Neural progenitor cell (in vitro differentiated cells): ENCODE measurements around the gene LRRC72. TPM values are rescaled to one million over a fixed set of nuclear protein-coding genes. Genes with fewer than 3 reads are reported as not detected.

ENCODE experiments used
- DNase-seq: peaks from one replicate; pipeline ENCODE4 v3.0.0-alpha.2; 2016; ENCODE audit warnings: low spot score
- H2AFZ ChIP-seq: fragments of 200-600 bp; sonication (generic); replicated peaks from 2 replicates; pipeline ENCODE4 v1.6.1; 2016; ENCODE audit warnings: antibody characterized with exemption
- H3F3A ChIP-seq: fragments of 200-600 bp; sonication (generic); 2 replicates; pipeline ENCODE4 v1.6.1; 2016; ENCODE audit warnings: antibody characterized with exemption, low read depth
- H3K27ac ChIP-seq: fragments of 200-600 bp; sonication (generic); 2 replicates; pipeline ENCODE4 v1.5.1; 2016; ENCODE audit warnings: mild to moderate bottlenecking
- H3K27me3 ChIP-seq: fragments of 200-600 bp; sonication (generic); 2 replicates; pipeline ENCODE4 v1.6.1; 2016; ENCODE audit warnings: mild to moderate bottlenecking, moderate library complexity
- H3K36me3 ChIP-seq: fragments of 200-600 bp; sonication (generic); 2 replicates; pipeline ENCODE4 v1.5.1; 2016
- H3K4me1 ChIP-seq: fragments of 200-600 bp; sonication (generic); 2 replicates; pipeline ENCODE4 v1.6.1; 2016; ENCODE audit warnings: mixed run types
- H3K4me2 ChIP-seq: fragments of 200-600 bp; sonication (generic); 2 replicates; pipeline ENCODE4 v1.6.1; 2016
- H3K4me3 ChIP-seq: fragments of 200-600 bp; sonication (generic); 2 replicates; pipeline ENCODE4 v1.5.1; 2016
- H3K79me2 ChIP-seq: fragments of 200-600 bp; sonication (generic); 2 replicates; pipeline ENCODE4 v1.6.1; 2016; ENCODE audit warnings: low read depth
- H3K9ac ChIP-seq: fragments of 200-600 bp; sonication (generic); 2 replicates; pipeline ENCODE4 v1.6.1; 2016
- H3K9me3 ChIP-seq: fragments of 200-600 bp; sonication (generic); 2 replicates; pipeline ENCODE4 v1.5.1; 2016; ENCODE audit warnings: low read depth
- H4K20me1 ChIP-seq: fragments of 200-600 bp; sonication (generic); 2 replicates; pipeline ENCODE4 v1.6.1; 2016; ENCODE audit warnings: low read depth
- H3K27ac Mint-ChIP-seq: 3 replicates; pipeline ENCODE4 v1.8.0; 2021; ENCODE audit warnings: mixed read lengths
- H3K27me3 Mint-ChIP-seq: 2 replicates; pipeline ENCODE4 v1.8.0; 2022; ENCODE audit warnings: low read depth, mild to moderate bottlenecking, inconsistent platforms, moderate library complexity, mixed read lengths; ENCODE audit not compliant: insufficient read depth
- H3K36me3 Mint-ChIP-seq: 3 replicates; pipeline ENCODE4 v1.8.0; 2021; ENCODE audit warnings: mixed read lengths
- H3K4me1 Mint-ChIP-seq: 3 replicates; pipeline ENCODE4 v1.8.0; 2021; ENCODE audit warnings: mixed read lengths
- H3K4me3 Mint-ChIP-seq: 3 replicates; pipeline ENCODE4 v1.8.0; 2021; ENCODE audit warnings: mild to moderate bottlenecking, moderate library complexity, mixed read lengths
- H3K9me3 Mint-ChIP-seq: 3 replicates; pipeline ENCODE4 v1.8.0; 2020; ENCODE audit warnings: mixed read lengths
- CTCF ChIP-seq: fragments of 200-600 bp; sonication (generic); IDR thresholded peaks from 2 replicates; pipeline ENCODE4 v1.5.1; 2017; ENCODE audit warnings: antibody characterized with exemption, mild to moderate bottlenecking
- EZH2 ChIP-seq: fragments of 200-600 bp; sonication (generic); IDR thresholded peaks from 2 replicates; pipeline ENCODE4 v1.6.1; 2017; ENCODE audit warnings: antibody characterized with exemption, mild to moderate bottlenecking, moderate library complexity
- EZH2phosphoT487 ChIP-seq: fragments of 200-600 bp; sonication (generic); IDR thresholded peaks from 2 replicates; pipeline ENCODE4 v1.6.1; 2017; ENCODE audit warnings: antibody characterized with exemption
- total RNA-seq: library from RNA; depleted of rRNA; stranded (reverse); fragments of >200 nt; gene quantifications from 2 replicates; pipeline ENCODE4 v1.2.3, GENCODE V29; 2015; ENCODE audit warnings: low replicate concordance

Gene LRRC72
- total RNA-seq, 1 donor from 2014 or later = not detected

GRCh38 chr7:16484453-16485158 is 42.0 kb upstream of the LRRC72 start:
- H3K9ac ChIP-seq = no peak overlapping the region
- H3F3A ChIP-seq = no peaks in the 10 kb centered on the region
- Mint-ChIP-seq H3K4me1 (peaks cover 21% of the 10 kb centered on the region), H3K36me3 (no peaks in the 10 kb centered on the region), H3K4me3 (no peak overlapping the region), H3K27me3 (no peaks in the 10 kb centered on the region), H3K27ac (no peak overlapping the region), H3K9me3 (no peaks in the 10 kb centered on the region)
- DNase-seq = peak; percentile 31
- peaks cover 10% of the 10 kb centered on the region for H3K4me1 ChIP-seq
- H2AFZ ChIP-seq = no peak overlapping the region
- no peaks in the 10 kb centered on the region for H4K20me1 ChIP-seq
- no peak overlapping the region for H3K27ac ChIP-seq
- H3K79me2 ChIP-seq = no peaks in the 10 kb centered on the region
- H3K4me3 ChIP-seq = no peak overlapping the region
- H3K27me3 ChIP-seq = no peaks in the 10 kb centered on the region
- no peaks in the 10 kb centered on the region for H3K9me3 ChIP-seq
- TF ChIP-seq EZH2phosphoT487 = no peak
- no peak for TF ChIP-seq CTCF
- TF ChIP-seq EZH2 = no peak
- H3K36me3 ChIP-seq = no peaks in the 10 kb centered on the region
- H3K4me2 ChIP-seq = no peak overlapping the region

GRCh38 chr7:16491148-16491547 is 35.5 kb upstream of the LRRC72 start:
- no peak overlapping the region for H3K27ac ChIP-seq

GRCh38 chr7:16492513-16493062 is 34.0 kb upstream of the LRRC72 start:
- H3K36me3 ChIP-seq = no peaks in the 10 kb centered on the region
- peaks cover 11% of the 10 kb centered on the region for H3K4me1 ChIP-seq
- no peaks in the 10 kb centered on the region for H3K9me3 Mint-ChIP-seq
- no peaks in the 10 kb centered on the region for H3K27me3 Mint-ChIP-seq
- no peak overlapping the region for H3K4me3 Mint-ChIP-seq
- TF ChIP-seq EZH2 (no peak), EZH2phosphoT487 (no peak), CTCF (no peak)
- no peak overlapping the region for H3K9ac ChIP-seq
- no peak for DNase-seq
- H3K79me2 ChIP-seq = no peaks in the 10 kb centered on the region
- no peak overlapping the region for H3K4me3 ChIP-seq
- no peaks in the 10 kb centered on the region for H3F3A ChIP-seq
- H2AFZ ChIP-seq = peak overlapping the region; percentile 54
- no peaks in the 10 kb centered on the region for H3K27me3 ChIP-seq
- no peak overlapping the region for H3K4me2 ChIP-seq
- H3K27ac Mint-ChIP-seq = peak overlapping the region; percentile 81
- no peaks in the 10 kb centered on the region for H3K36me3 Mint-ChIP-seq
- peaks cover 53% of the 10 kb centered on the region for H3K4me1 Mint-ChIP-seq
- H4K20me1 ChIP-seq = no peaks in the 10 kb centered on the region
- H3K9me3 ChIP-seq = no peaks in the 10 kb centered on the region
- H3K27ac ChIP-seq = no peak overlapping the region

More at GRCh38 chr7:16491148-16491547, 35.5 kb upstream of the LRRC72 start:
- no peak overlapping the region for H3K9ac ChIP-seq
- no peaks in the 10 kb centered on the region for H3K79me2 ChIP-seq
- no peaks in the 10 kb centered on the region for H3K36me3 ChIP-seq
- H3K9me3 ChIP-seq = no peaks in the 10 kb centered on the region
- no peak overlapping the region for H3K4me3 ChIP-seq
- Mint-ChIP-seq H3K4me1 (peaks cover 53% of the 10 kb centered on the region), H3K27ac (peak overlapping the region; percentile 100), H3K4me3 (no peak overlapping the region), H3K9me3 (no peaks in the 10 kb centered on the region), H3K27me3 (no peaks in the 10 kb centered on the region), H3K36me3 (no peaks in the 10 kb centered on the region)
- H3F3A ChIP-seq = no peaks in the 10 kb centered on the region
- H3K4me1 ChIP-seq = peaks cover 11% of the 10 kb centered on the region
- no peaks in the 10 kb centered on the region for H3K27me3 ChIP-seq
- peak; percentile 18 for DNase-seq
- TF ChIP-seq CTCF (no peak), EZH2phosphoT487 (no peak), EZH2 (no peak)
- H3K4me2 ChIP-seq = no peak overlapping the region
- no peak overlapping the region for H2AFZ ChIP-seq
- H4K20me1 ChIP-seq = no peaks in the 10 kb centered on the region
